Stomach (tissue), 19 donors: ENCODE measurements around the gene PRR5L. TPM values are rescaled to one million over a fixed set of nuclear protein-coding genes. Genes with fewer than 3 reads are reported as not detected.

Experiments used
- DNase-seq, 2 donors: peaks; one replicate each; pipeline versions ENCODE4 v3.0.0 to v3.0.0-alpha.2; 2013 to 2019
- H3K27ac ChIP-seq, 5 donors: fragments of 200-600 bp in 4 of 5; sonication (generic) in 4 of 5; one replicate each; pipeline ENCODE4 v1.5.1; 2013 to 2019; ENCODE audit warnings: mild to moderate bottlenecking in 1 of 5, moderate library complexity in 1 of 5
- H3K27me3 ChIP-seq, 3 donors: fragments of 200-600 bp; sonication (generic); one replicate each; pipeline ENCODE4 v1.5.1; 2017 to 2019; ENCODE audit warnings: mixed run types in 1 of 3
- H3K36me3 ChIP-seq, 4 donors: fragments of 200-600 bp; sonication (generic); 1 replicate in 3 of 4; 2 replicates in 1 of 4; pipeline ENCODE4 v1.5.1; 2016 to 2019
- H3K4me1 ChIP-seq, 4 donors: fragments of 200-600 bp; sonication (generic); one replicate each; pipeline ENCODE4 v1.5.1; 2016 to 2019
- H3K4me3 ChIP-seq, 4 donors: fragments of 200-600 bp; sonication (generic) in 3 of 4; one replicate each; pipeline ENCODE4 v1.5.1; 2016 to 2019; ENCODE audit warnings: mild to moderate bottlenecking in 1 of 4
- H3K9me3 ChIP-seq, 4 donors: fragments of 200-600 bp; sonication (generic); one replicate each; pipeline ENCODE4 v1.5.1; 2016 to 2019
- EP300 ChIP-seq: sonication (generic); formaldehyde crosslinking; IDR thresholded peaks from one replicate; pipeline ENCODE4 v1.6.1; 2017; ENCODE audit warnings: antibody characterized with exemption
- POLR2A ChIP-seq, 4 donors: fragments of 450-650 bp; IDR thresholded peaks; one replicate each; pipeline ENCODE4 v1.6.1; 2016; ENCODE audit warnings: antibody characterized with exemption in 4 of 4, control low read depth in 2 of 4, mild to moderate bottlenecking in 1 of 4, moderate library complexity in 1 of 4
- POLR2AphosphoS5 ChIP-seq, 3 donors: sonication (generic); formaldehyde crosslinking; IDR thresholded peaks; one replicate each; pipeline ENCODE4 v1.6.1; 2016; ENCODE audit warnings: antibody characterized with exemption in 3 of 3
- WGBS, 5 donors: extraction: QIAGEN DNeasy Blood & Tissue Kit in 3 of 5; methylation state at CpG; one replicate each; pipeline versions ENCODE4 v1.1.5 to v1.1.7; 2013 to 2018; 5-methylcytosine and 5-hydroxymethylcytosine counted together
- intact Hi-C: fragments of 100-400 bp; cut with DNase I; formaldehyde crosslinking; loops from one replicate; pipeline ENCODE4 v1.15.1; 2023; ENCODE audit warnings: low total_unique reads
- long read RNA-seq, 10 donors: transcript quantifications; one replicate each; lab custom pipeline, GENCODE V29; 2026
- polyA plus RNA-seq, 3 donors: library from polyadenylated mRNA; stranded (reverse); fragments of 200-250 nt; gene quantifications; one replicate each; pipeline ENCODE4 v1.2.3, GENCODE V29; 2013
- total RNA-seq, 5 donors: library from RNA; depleted of rRNA; stranded (reverse); fragments of >200 nt; gene quantifications; one replicate each; pipeline versions ENCODE4 v1.1.0 to v1.2.3, GENCODE V29; 2014 to 2016
- TF ChIP-seq, protein P1 (sequence below), 7 experiments: fragments of 450-650 bp in 4 of 7; fragments of 200-600 bp in 3 of 7; sonication (generic) in 3 of 7; IDR thresholded peaks; one replicate each; pipeline ENCODE4 v1.5.1; 2016 to 2019; ENCODE audit warnings: antibody characterized with exemption in 7 of 7, control low read depth in 2 of 7, mild to moderate bottlenecking in 1 of 7
- donor health status: healthy with polysubstance abuse.
- donor health status: Bipolar disorder and iron deficiency.
- donor health status: healthy.

The PRR5L gene, protein sequence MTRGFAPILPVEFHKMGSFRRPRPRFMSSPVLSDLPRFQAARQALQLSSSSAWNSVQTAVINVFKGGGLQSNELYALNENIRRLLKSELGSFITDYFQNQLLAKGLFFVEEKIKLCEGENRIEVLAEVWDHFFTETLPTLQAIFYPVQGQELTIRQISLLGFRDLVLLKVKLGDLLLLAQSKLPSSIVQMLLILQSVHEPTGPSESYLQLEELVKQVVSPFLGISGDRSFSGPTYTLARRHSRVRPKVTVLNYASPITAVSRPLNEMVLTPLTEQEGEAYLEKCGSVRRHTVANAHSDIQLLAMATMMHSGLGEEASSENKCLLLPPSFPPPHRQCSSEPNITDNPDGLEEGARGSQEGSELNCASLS
- total RNA-seq (100 to 1,000 TPM in 1 of 5 donors, 10 to 100 TPM in 1, 1 to 10 TPM in 2, not detected in 1; 2.2 to 274 (median 50.9) TPM), polyA plus RNA-seq (1 to 10 TPM; 1.4 to 2.4 (median 1.6) TPM)
- long read RNA-seq, donor 1, result 0 reads
- long read RNA-seq, donor 2, result 0 reads
- long read RNA-seq, donor 3, result 0 reads
- long read RNA-seq, donor 4, result 0 reads
- long read RNA-seq, donor 5, partial matches to known transcripts, result 5 of 5 reads
- long read RNA-seq, donor 5, other reads (novel, unspliced or antisense), result 0 of 5 reads
- long read RNA-seq, donor 6, result 0 reads
- long read RNA-seq, donor 7, result 0 reads
- long read RNA-seq, donor 8, result 0 reads
- long read RNA-seq, donor 9, result 0 reads
- long read RNA-seq, donor 10, result 0 reads

GRCh38 chr11:36295926-36296325, at the start of gene PRR5L:
Gene PRR5L, plus strand, starts transcription at chr11:36296288. Its CDS starts 104,834 bp downstream, at chr11:36401122.
- H3K27ac ChIP-seq, result no peak within 1 kb of the TSS
- WGBS, 5 donors, result 62 to 88% (median 73%) methylated on average over 3 of the region's 3 CpGs

DNA sequence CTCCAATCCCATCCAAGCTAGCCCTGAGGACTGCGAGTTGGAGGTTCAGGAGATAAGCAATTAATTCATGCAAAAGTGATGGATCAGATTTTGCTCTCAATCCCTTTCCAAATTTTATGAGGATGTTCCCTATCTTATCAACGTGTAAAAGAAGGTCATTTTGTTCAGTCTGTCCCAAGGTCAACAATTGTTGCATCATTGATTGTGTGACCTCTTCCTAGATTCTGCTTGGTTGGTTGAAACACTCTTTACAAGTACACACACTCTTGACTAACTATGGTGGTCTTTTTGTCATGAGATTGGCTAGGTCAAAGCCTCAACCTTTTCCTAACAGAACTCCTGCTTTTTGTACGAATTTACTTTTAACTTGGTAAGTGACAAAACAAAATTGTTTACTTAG, 48.6 kb upstream of the PRR5L start:
- DNase-seq, result no peak
- 44 to 64% (median 52%) methylated on average over 3 of the region's 3 CpGs for whole genome bisulfite sequencing, 5 donors
- Histone ChIP-seq H3K4me1 (no peaks in the 10 kb centered on the region), H3K4me3 (no peak overlapping the region), H3K27ac (no peak overlapping the region), H3K27me3 (peaks cover 0 to 17% (median 0%) of the 10 kb centered on the region in 3 donors), H3K9me3 (no peaks in the 10 kb centered on the region), H3K36me3 (no peaks in the 10 kb centered on the region)
- intact Hi-C loops, result no loop called here
- TF ChIP-seq POLR2A (IDR thresholded peaks at IDR 0.05) (no peak), POLR2AphosphoS5 (IDR thresholded peaks at IDR 0.05) (no peak), EP300 (no peak)
- TF ChIP-seq, protein P1, sequence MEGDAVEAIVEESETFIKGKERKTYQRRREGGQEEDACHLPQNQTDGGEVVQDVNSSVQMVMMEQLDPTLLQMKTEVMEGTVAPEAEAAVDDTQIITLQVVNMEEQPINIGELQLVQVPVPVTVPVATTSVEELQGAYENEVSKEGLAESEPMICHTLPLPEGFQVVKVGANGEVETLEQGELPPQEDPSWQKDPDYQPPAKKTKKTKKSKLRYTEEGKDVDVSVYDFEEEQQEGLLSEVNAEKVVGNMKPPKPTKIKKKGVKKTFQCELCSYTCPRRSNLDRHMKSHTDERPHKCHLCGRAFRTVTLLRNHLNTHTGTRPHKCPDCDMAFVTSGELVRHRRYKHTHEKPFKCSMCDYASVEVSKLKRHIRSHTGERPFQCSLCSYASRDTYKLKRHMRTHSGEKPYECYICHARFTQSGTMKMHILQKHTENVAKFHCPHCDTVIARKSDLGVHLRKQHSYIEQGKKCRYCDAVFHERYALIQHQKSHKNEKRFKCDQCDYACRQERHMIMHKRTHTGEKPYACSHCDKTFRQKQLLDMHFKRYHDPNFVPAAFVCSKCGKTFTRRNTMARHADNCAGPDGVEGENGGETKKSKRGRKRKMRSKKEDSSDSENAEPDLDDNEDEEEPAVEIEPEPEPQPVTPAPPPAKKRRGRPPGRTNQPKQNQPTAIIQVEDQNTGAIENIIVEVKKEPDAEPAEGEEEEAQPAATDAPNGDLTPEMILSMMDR (IDR thresholded peaks at IDR 0.05), result no peak

More at GRCh38 chr11:36295926-36296325, at the start of gene PRR5L:
- H3K27me3 ChIP-seq, result no peaks in the 10 kb centered on the region
- H3K9me3 ChIP-seq, result no peaks in the 10 kb centered on the region
- H3K4me3 ChIP-seq, result no peak within 1 kb of the TSS
- H3K4me1 ChIP-seq, result peaks cover 3 to 9% (median 7%) of the 10 kb centered on the region in 4 donors
- H3K36me3 ChIP-seq, result no peaks in the 10 kb centered on the region
- intact Hi-C loops, result no loop called here
- DNase-seq, result no peak
- TF ChIP-seq POLR2A (IDR thresholded peaks at IDR 0.05) (no peak), POLR2AphosphoS5 (IDR thresholded peaks at IDR 0.05) (no peak), EP300 (no peak)
- TF ChIP-seq, protein P1 (IDR thresholded peaks at IDR 0.05), result no peak

GRCh38 chr11:36248436-36248835, 47.7 kb upstream of the PRR5L start:
- TF ChIP-seq, protein P1 (IDR thresholded peaks at IDR 0.05), result no peak
- no peak for TF ChIP-seq POLR2AphosphoS5 (IDR thresholded peaks at IDR 0.05)
- no peak for TF ChIP-seq POLR2A (IDR thresholded peaks at IDR 0.05)
- TF ChIP-seq EP300, result no peak
- intact Hi-C loops, result no loop called here
- no peak overlapping the region for H3K27ac ChIP-seq
- H3K9me3 ChIP-seq, result no peaks in the 10 kb centered on the region
- H3K27me3 ChIP-seq, result peaks cover 0 to 17% (median 0%) of the 10 kb centered on the region in 3 donors
- DNase-seq, result no peak
- H3K4me3 ChIP-seq, result no peak overlapping the region
- H3K36me3 ChIP-seq, result no peaks in the 10 kb centered on the region
- H3K4me1 ChIP-seq, result no peaks in the 10 kb centered on the region
- 70 to 86% (median 74%) methylated on average over 4 of the region's 4 CpGs for WGBS, 5 donors

DNA sequence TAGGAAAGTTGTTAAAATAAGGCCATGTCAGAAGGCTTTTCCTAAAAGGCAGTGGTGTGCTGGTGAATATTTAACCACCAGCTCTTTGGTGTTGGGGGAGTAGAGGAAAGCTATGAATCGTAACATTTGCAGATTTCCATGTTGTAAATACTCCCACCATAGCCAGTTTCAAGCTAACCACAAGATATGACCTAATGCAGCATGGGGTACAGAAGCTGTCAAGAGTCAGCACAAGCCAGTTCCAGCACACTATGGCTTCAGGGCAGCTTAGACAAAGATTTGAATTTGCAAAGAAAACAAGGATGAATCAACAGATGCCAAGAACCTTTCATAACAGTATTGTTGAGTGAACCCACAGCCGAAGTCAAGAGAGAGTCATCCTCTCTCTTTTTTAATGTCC, 46.8 kb upstream of the PRR5L start:
- H3K27ac ChIP-seq, result no peak overlapping the region
- 47 to 70% (median 54%) methylated on average over 2 of the region's 2 CpGs for WGBS, 5 donors
- intact Hi-C loops, result no loop called here
- no peak overlapping the region for H3K4me3 ChIP-seq
- DNase-seq, result no peak
- no peak for TF ChIP-seq POLR2AphosphoS5 (IDR thresholded peaks at IDR 0.05)
- no peak for TF ChIP-seq POLR2A (IDR thresholded peaks at IDR 0.05)
- no peak for TF ChIP-seq EP300
- TF ChIP-seq, protein P1 (IDR thresholded peaks at IDR 0.05), result no peak
- peaks cover 0 to 17% (median 0%) of the 10 kb centered on the region in 3 donors for H3K27me3 ChIP-seq
- no peaks in the 10 kb centered on the region for H3K9me3 ChIP-seq
- H3K4me1 ChIP-seq, result no peaks in the 10 kb centered on the region
- no peaks in the 10 kb centered on the region for H3K36me3 ChIP-seq
